ENCODE data around the gene LMCD1.

DNA sequence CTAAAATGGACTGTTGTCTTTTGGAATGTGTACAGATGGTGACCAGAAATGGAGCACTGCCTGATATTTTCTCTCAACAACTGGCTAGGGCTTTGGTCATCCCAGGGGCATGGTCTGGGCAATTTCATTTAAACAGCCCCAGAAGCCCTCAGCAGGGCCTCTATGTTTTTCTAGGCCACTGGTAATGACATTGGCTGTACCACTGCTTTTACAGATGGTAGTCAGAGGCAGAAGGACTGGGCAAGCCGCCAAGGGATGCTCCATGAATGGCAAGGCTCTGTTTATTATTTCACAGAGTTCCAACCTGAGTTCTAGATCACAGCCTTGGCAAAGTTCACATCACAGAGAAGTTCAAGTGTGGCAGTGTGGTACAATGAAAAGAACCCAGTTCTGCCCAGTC lies 37.0 kb upstream of the LMCD1 start:
- TF ChIP-seq, protein P1, sequence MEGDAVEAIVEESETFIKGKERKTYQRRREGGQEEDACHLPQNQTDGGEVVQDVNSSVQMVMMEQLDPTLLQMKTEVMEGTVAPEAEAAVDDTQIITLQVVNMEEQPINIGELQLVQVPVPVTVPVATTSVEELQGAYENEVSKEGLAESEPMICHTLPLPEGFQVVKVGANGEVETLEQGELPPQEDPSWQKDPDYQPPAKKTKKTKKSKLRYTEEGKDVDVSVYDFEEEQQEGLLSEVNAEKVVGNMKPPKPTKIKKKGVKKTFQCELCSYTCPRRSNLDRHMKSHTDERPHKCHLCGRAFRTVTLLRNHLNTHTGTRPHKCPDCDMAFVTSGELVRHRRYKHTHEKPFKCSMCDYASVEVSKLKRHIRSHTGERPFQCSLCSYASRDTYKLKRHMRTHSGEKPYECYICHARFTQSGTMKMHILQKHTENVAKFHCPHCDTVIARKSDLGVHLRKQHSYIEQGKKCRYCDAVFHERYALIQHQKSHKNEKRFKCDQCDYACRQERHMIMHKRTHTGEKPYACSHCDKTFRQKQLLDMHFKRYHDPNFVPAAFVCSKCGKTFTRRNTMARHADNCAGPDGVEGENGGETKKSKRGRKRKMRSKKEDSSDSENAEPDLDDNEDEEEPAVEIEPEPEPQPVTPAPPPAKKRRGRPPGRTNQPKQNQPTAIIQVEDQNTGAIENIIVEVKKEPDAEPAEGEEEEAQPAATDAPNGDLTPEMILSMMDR (conservative IDR thresholded peaks at IDR 0.05; ENCODE audit: low read depth, low read length), result no peak
- TF ChIP-seq BHLHE40 (IDR thresholded peaks at IDR 0.05; ENCODE audit: low read depth, low read length) (no peak), POLR2A (IDR thresholded peaks at IDR 0.05; ENCODE audit: low read depth, low read length) (no peak), SMC3 (IDR thresholded peaks at IDR 0.05; ENCODE audit: low read depth, low read length) (no peak), FOS (IDR thresholded peaks at IDR 0.05; ENCODE audit: low read depth, low read length) (no peak), USF2 (IDR thresholded peaks at IDR 0.05; ENCODE audit: low read depth, low read length) (no peak)

Measured in IMR-90 (cell line).